SK-N-SH (cell line): ENCODE measurements around the gene GYS1. TPM values are rescaled to one million over a fixed set of nuclear protein-coding genes. Genes with fewer than 3 reads are reported as not detected.

ENCODE experiments used
- CTCF ChIA-PET: fragments of 300-600, 350-600 bp; formaldehyde crosslinking; extraction: SDS; loops from one replicate; lab custom pipeline; 2021; lab: Yijun Ruan, JAX
- POLR2A ChIA-PET: fragments of 350-600 bp; sonication (Branson Sonifier 250); formaldehyde crosslinking; extraction: SDS; loops from one replicate; lab custom pipeline; 2020; ENCODE audit warnings: antibody characterized with exemption, inconsistent platforms; lab: Yijun Ruan, JAX
- DNase-seq: peaks from one replicate; pipeline ENCODE4 v3.0.0; 2012
- H2AFZ ChIP-seq: fragments of 200-600 bp; sonication (generic); 2 replicates; pipeline ENCODE4 v1.8.1; 2016; ENCODE audit warnings: antibody characterized with exemption, mild to moderate bottlenecking, low read depth
- H3F3A ChIP-seq: fragments of 200-600 bp; sonication (generic); replicated peaks from 2 replicates; pipeline ENCODE3; 2016; ENCODE audit warnings: antibody characterized with exemption, mild to moderate bottlenecking; ENCODE audit not compliant: insufficient read depth
- H3K27ac ChIP-seq, 2 experiments: fragments of 200-500 bp in 1 of 2; fragments of 200-600 bp in 1 of 2; sonication (Bioruptor generic) in 1 of 2; sonication (generic), shearing (Covaris generic) in 1 of 2; 2 replicates each; pipeline versions ENCODE4 v1.5.1 to v1.6.1; 2014 to 2016; ENCODE audit warnings: low read depth in 2 of 2, inconsistent platforms in 1 of 2, low read length in 1 of 2, mild to moderate bottlenecking in 1 of 2, mixed read lengths in 1 of 2
- H3K27me3 ChIP-seq: fragments of 200-600 bp; sonication (generic), shearing (Covaris generic); 2 replicates; pipeline ENCODE4 v1.6.1; 2016; ENCODE audit warnings: mixed run types; ENCODE audit not compliant: insufficient read depth
- H3K36me3 ChIP-seq, 2 experiments: fragments of 200-500 bp in 1 of 2; fragments of 200-600 bp in 1 of 2; sonication (Bioruptor generic) in 1 of 2; sonication (generic) in 1 of 2; replicated peaks in 1 of 2; 2 replicates each; pipeline versions ENCODE3 to v1.5.1; 2014 to 2016; ENCODE audit warnings: low read length in 1 of 2, mild to moderate bottlenecking in 1 of 2; ENCODE audit not compliant: insufficient read depth in 2 of 2, control insufficient read depth in 1 of 2
- H3K4me1 ChIP-seq, 2 experiments: fragments of 200-500 bp in 1 of 2; fragments of 200-600 bp in 1 of 2; sonication (Bioruptor generic) in 1 of 2; sonication (generic), shearing (Covaris generic) in 1 of 2; 2 replicates each; pipeline versions ENCODE4 v1.5.1 to v1.6.1; 2014 to 2016; ENCODE audit warnings: low read depth in 1 of 2, low read length in 1 of 2, mixed run types in 1 of 2; ENCODE audit not compliant: insufficient read depth in 2 of 2, control insufficient read depth in 1 of 2
- H3K4me2 ChIP-seq: fragments of 200-600 bp; sonication (generic), shearing (Covaris generic); 2 replicates; pipeline ENCODE4 v1.6.1; 2017; ENCODE audit warnings: mixed run types
- H3K4me3 ChIP-seq, 2 experiments: fragments of 200-500 bp in 1 of 2; fragments of 200-600 bp in 1 of 2; sonication (Bioruptor generic) in 1 of 2; sonication (generic), shearing (Covaris generic) in 1 of 2; 2 replicates each; pipeline versions ENCODE4 v1.5.1 to v1.8.1; 2014 to 2016; ENCODE audit warnings: low read depth in 2 of 2, inconsistent platforms in 1 of 2, low read length in 1 of 2, mild to moderate bottlenecking in 1 of 2, mixed read lengths in 1 of 2, moderate library complexity in 1 of 2
- H3K79me2 ChIP-seq: fragments of 200-600 bp; sonication (generic); 2 replicates; pipeline ENCODE4 v1.8.1; 2017; ENCODE audit warnings: mild to moderate bottlenecking; ENCODE audit not compliant: insufficient read depth
- H3K9ac ChIP-seq: fragments of 200-600 bp; sonication (generic); 2 replicates; pipeline ENCODE4 v1.6.1; 2017; ENCODE audit warnings: mixed run types
- H3K9me2 ChIP-seq: fragments of 200-600 bp; sonication (generic); 2 replicates; pipeline ENCODE4 v1.6.1; 2017; ENCODE audit warnings: mixed run types
- H3K9me3 ChIP-seq: fragments of 200-600 bp; sonication (generic); 2 replicates; pipeline ENCODE4 v1.6.1; 2017; ENCODE audit warnings: mixed run types, mild to moderate bottlenecking, moderate library complexity
- H4K20me1 ChIP-seq: fragments of 200-600 bp; sonication (generic); 2 replicates; pipeline ENCODE4 v1.6.1; 2017; ENCODE audit warnings: mild to moderate bottlenecking, mixed run types; ENCODE audit not compliant: insufficient read depth
- CTCF ChIP-seq: fragments of 200-600 bp; sonication (generic); IDR thresholded peaks from 2 replicates; pipeline ENCODE4 v1.6.1; 2017; ENCODE audit warnings: antibody characterized with exemption, mild to moderate bottlenecking, moderate library complexity
- ELF1 ChIP-seq: IDR thresholded peaks from 2 replicates; pipeline ENCODE4 v1.4.0; 2012
- EP300 ChIP-seq, 2 experiments: IDR thresholded peaks; 2 replicates each; pipeline versions ENCODE4 v1.4.0 to v1.6.1; 2012; ENCODE audit warnings: borderline replicate concordance in 1 of 2, low read depth in 1 of 2, low read length in 1 of 2
- GABPA ChIP-seq: IDR thresholded peaks from 2 replicates; pipeline ENCODE4 v1.4.0; 2012; ENCODE audit warnings: low read depth, mild to moderate bottlenecking
- MXI1 ChIP-seq: IDR thresholded peaks from 2 replicates; pipeline ENCODE4 v1.6.1; 2012; ENCODE audit warnings: mild to moderate bottlenecking, low read depth, low read length, improper control_type of control experiment
- NFIC ChIP-seq: IDR thresholded peaks from 2 replicates; pipeline ENCODE4 v1.4.0; 2012; ENCODE audit warnings: borderline replicate concordance
- RAD21 ChIP-seq: IDR thresholded peaks from 2 replicates; pipeline ENCODE4 v1.6.1; 2012; ENCODE audit warnings: mild to moderate bottlenecking, low read length
- RCOR1 ChIP-seq: fragments of 150-350 bp; IDR thresholded peaks from 2 replicates; pipeline ENCODE4 v1.6.1; 2017; ENCODE audit warnings: antibody characterized with exemption, low read length
- REST ChIP-seq: IDR thresholded peaks from 2 replicates; pipeline ENCODE4 v1.6.1; 2012; ENCODE audit warnings: mild to moderate bottlenecking, low read depth, low read length, moderate library complexity
- RFX5 ChIP-seq: IDR thresholded peaks from 2 replicates; pipeline ENCODE4 v1.6.1; 2012; ENCODE audit warnings: mild to moderate bottlenecking, improper control_type of control experiment, low read length
- RXRA ChIP-seq: IDR thresholded peaks from 2 replicates; pipeline ENCODE4 v1.4.0; 2012; ENCODE audit warnings: low read depth, mild to moderate bottlenecking, borderline replicate concordance
- SIN3A ChIP-seq: IDR thresholded peaks from 2 replicates; pipeline ENCODE4 v1.6.1; 2012; ENCODE audit warnings: low read depth, mild to moderate bottlenecking, low read length, moderate library complexity, borderline replicate concordance
- SMC3 ChIP-seq: IDR thresholded peaks from 2 replicates; pipeline ENCODE4 v1.6.1; 2012; ENCODE audit warnings: low read depth, low read length, improper control_type of control experiment
- TAF1 ChIP-seq: IDR thresholded peaks from 2 replicates; pipeline ENCODE4 v1.6.1; 2012; ENCODE audit warnings: low read depth, mild to moderate bottlenecking, low read length, moderate library complexity, borderline replicate concordance
- TCF12 ChIP-seq: IDR thresholded peaks from 2 replicates; pipeline ENCODE4 v1.4.0; 2012
- ZBTB33 ChIP-seq: IDR thresholded peaks from 2 replicates; pipeline ENCODE4 v1.4.0; 2012; ENCODE audit warnings: low read depth, borderline replicate concordance
- WGBS: methylation state at CpG from one replicate; pipeline ENCODE4 v1.1.6; 2017; ENCODE audit warnings: low lambda C conversion rate; 5-methylcytosine and 5-hydroxymethylcytosine counted together
- polyA plus RNA-seq, 3 experiments: library from polyadenylated mRNA; depleted of rRNA; stranded (reverse); fragments of >200 nt; gene quantifications; 2 replicates each; pipeline ENCODE4 v1.2.3, GENCODE V29; 2012
- TF ChIP-seq, protein P1 (sequence below): IDR thresholded peaks from 2 replicates; pipeline ENCODE4 v1.4.0; 2012; ENCODE audit warnings: low read depth

GYS1 gene
- polyA plus RNA-seq, 1 of the 3 experiments (the other 2 are of a cell fraction) = 25.3 TPM

DNA sequence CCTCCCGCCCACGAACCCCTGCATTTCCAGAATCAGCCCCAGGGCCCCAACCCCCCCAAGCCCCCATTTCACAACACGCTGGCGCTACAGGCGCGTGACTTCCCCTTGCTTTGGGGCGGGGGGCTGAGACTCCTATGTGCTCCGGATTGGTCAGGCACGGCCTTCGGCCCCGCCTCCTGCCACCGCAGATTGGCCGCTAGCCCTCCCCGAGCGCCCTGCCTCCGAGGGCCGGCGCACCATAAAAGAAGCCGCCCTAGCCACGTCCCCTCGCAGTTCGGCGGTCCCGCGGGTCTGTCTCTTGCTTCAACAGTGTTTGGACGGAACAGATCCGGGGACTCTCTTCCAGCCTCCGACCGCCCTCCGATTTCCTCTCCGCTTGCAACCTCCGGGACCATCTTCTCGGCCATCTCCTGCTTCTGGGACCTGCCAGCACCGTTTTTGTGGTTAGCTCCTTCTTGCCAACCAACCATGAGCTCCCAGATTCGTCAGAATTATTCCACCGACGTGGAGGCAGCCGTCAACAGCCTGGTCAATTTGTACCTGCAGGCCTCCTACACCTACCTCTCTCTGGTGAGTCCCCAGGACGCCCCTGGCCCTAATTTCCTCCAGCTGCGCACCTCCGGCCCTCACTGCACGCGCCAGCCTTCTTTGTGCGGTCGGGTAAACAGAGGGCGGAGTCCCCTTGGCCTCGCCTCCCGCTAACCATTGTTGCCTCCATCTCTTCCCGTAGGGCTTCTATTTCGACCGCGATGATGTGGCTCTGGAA, 27.9 kb downstream of the GYS1 start, which contains the start of gene FTL (continued):
- TF ChIP-seq CTCF (no peak), MXI1 (no peak; the same call in 1 of the 2 replicates), SIN3A (peak; percentile 71; the same call in 1 of the 2 replicates), NFIC (no peak), TAF1 (peak; percentile 94), ELF1 (no peak), TCF12 (no peak), RFX5 (0 out of 2 replicates have a peak, but pooled peaks have one; percentile 41), REST (peak; percentile 48; the same call in 1 of the 2 replicates), RXRA (no peak)
- TF ChIP-seq, protein P1, sequence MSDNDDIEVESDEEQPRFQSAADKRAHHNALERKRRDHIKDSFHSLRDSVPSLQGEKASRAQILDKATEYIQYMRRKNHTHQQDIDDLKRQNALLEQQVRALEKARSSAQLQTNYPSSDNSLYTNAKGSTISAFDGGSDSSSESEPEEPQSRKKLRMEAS = peak; percentile 63

- H3K9me3 ChIP-seq = no peaks in the 10 kb centered on the region
- H3K27me3 ChIP-seq = no peaks in the 10 kb centered on the region
- peaks cover 19% of the 10 kb centered on the region for H3K79me2 ChIP-seq
- H3K27ac ChIP-seq = peak overlapping the region; percentile 62 to 77
- peaks cover 17 to 26% of the 10 kb centered on the region in 2 experiments; a peak in 3 of 4 replicates for H3K4me1 ChIP-seq
- H3K9me2 ChIP-seq = no peaks in the 10 kb centered on the region
- TF ChIP-seq GABPA (no peak), SMC3 (no peak), RAD21 (no peak), ZBTB33 (no peak), MXI1 (no peak), EP300 (IDR thresholded peaks at IDR 0.05; ENCODE audit: borderline replicate concordance in 1 of 2, low read depth in 1 of 2, low read length in 1 of 2) (no peak), RCOR1 (no peak)
- ChIA-PET POLR2A (interaction anchor here (0.6 kb wide), 1 partner anchor 10 kb away, joined by 4 read pairs; no protein-coding TSS in a partner anchor), CTCF (interaction anchor here (1.1 to 3.9 kb wide), 2 partner anchors 29 to 35 kb away, joined by 3 to 12 read pairs; partner anchors contain the start of genes GYS1 and RUVBL2)
- H3F3A ChIP-seq = peaks cover 54% of the 10 kb centered on the region
- 57% methylated on average over 17 of the region's 19 CpGs for WGBS
- no peak overlapping the region; a peak in 1 of 4 replicates for H3K4me3 ChIP-seq
- no peak for DNase-seq
- H3K4me2 ChIP-seq = peak overlapping the region; percentile 56; the same call in 1 of the 2 replicates
- peak overlapping the region; percentile 41; the same call in 1 of the 2 replicates for H3K9ac ChIP-seq
- H2AFZ ChIP-seq = no peak overlapping the region
- H4K20me1 ChIP-seq = peaks cover 18% of the 10 kb centered on the region
- H3K36me3 ChIP-seq = peaks cover 11 to 22% of the 10 kb centered on the region in 2 experiments
These were observed 28.7 kb downstream of the GYS1 start for GRCh38 chr19:48964205-48965039.
